A673 (cell line): Measurements from ENCODE around the gene LMBR1. TPM values are rescaled to one million over a fixed set of nuclear protein-coding genes. Genes with fewer than 3 reads are reported as not detected.

Experiments
- BruUV-seq: library from RNA; stranded (reverse); fragments of 400-500 nt; replicated peaks from 2 replicates; lab custom pipeline; 2021; lab: Mats Ljungman, UMichigan
- CTCF ChIA-PET: fragments of 300-600 bp; sonication (Branson Sonifier 250); formaldehyde crosslinking; loops from one replicate; lab custom pipeline; 2022; ENCODE audit warnings: antibody characterized with exemption; lab: Charles Lee
- POLR2A ChIA-PET: fragments of 300-600 bp; sonication (Branson Sonifier 250); formaldehyde crosslinking; loops from one replicate; lab custom pipeline; 2022; ENCODE audit warnings: antibody characterized with exemption; ENCODE audit not compliant: low non-redundant PET; lab: Charles Lee
- DNase-seq: peaks from one replicate; pipeline ENCODE4 v3.0.0-alpha.2; 2015; ENCODE audit warnings: low spot score
- H3K27ac ChIP-seq: fragments of 200-600 bp; sonication (generic); 2 replicates; pipeline ENCODE4 v1.5.1; 2016; ENCODE audit warnings: mixed run types, low read depth, mild to moderate bottlenecking, mixed read lengths, antibody characterized with exemption, low read length; ENCODE audit not compliant: poor library complexity, severe bottlenecking
- H3K27me3 ChIP-seq: fragments of 200-600 bp; sonication (generic); replicated peaks from 2 replicates; pipeline ENCODE4 v1.6.1; 2017; ENCODE audit warnings: mixed run types, low read depth, mild to moderate bottlenecking, mixed read lengths, antibody characterized with exemption, low read length; ENCODE audit not compliant: insufficient read depth, poor library complexity
- H3K36me3 ChIP-seq: fragments of 200-600 bp; sonication (generic); 2 replicates; pipeline ENCODE4 v1.6.1; 2016; ENCODE audit warnings: mixed run types, mild to moderate bottlenecking, mixed read lengths, antibody characterized with exemption, low read length; ENCODE audit not compliant: insufficient read depth, poor library complexity, severe bottlenecking
- H3K4me1 ChIP-seq: fragments of 200-600 bp; sonication (generic); 2 replicates; pipeline ENCODE4 v1.6.1; 2017; ENCODE audit warnings: mixed run types, mild to moderate bottlenecking, mixed read lengths, antibody characterized with exemption, low read length; ENCODE audit not compliant: insufficient read depth, poor library complexity, severe bottlenecking
- H3K4me3 ChIP-seq: fragments of 200-600 bp; sonication (generic); 2 replicates; pipeline ENCODE4 v1.5.1; 2016; ENCODE audit warnings: low read depth, mixed run types, mild to moderate bottlenecking, mixed read lengths, low read length; ENCODE audit not compliant: poor library complexity, severe bottlenecking
- H3K9me3 ChIP-seq: fragments of 200-600 bp; sonication (generic); 2 replicates; pipeline ENCODE4 v1.6.1; 2016; ENCODE audit warnings: mixed run types, low read depth, mild to moderate bottlenecking, mixed read lengths, antibody characterized with exemption, low read length; ENCODE audit not compliant: poor library complexity, severe bottlenecking
- EZH2 ChIP-seq: fragments of 200-600 bp; sonication (generic); IDR thresholded peaks from 2 replicates; pipeline ENCODE4 v1.6.1; 2017; ENCODE audit warnings: borderline replicate concordance, low read depth, mild to moderate bottlenecking, mixed read lengths, antibody characterized with exemption, low read length; ENCODE audit not compliant: poor library complexity, severe bottlenecking
- intact Hi-C: fragments of 100-400 bp; cut with micrococcal nuclease; formaldehyde crosslinking; loops from one replicate; pipeline ENCODE4 v1.10.0; 2022; ENCODE audit not compliant: unreplicated experiment
- total RNA-seq: library from RNA; stranded (reverse); gene quantifications from 2 replicates; pipeline ENCODE4 v1.2.3, GENCODE V29; 2021
- TF ChIP-seq, protein P1 (sequence below): fragments of 300-800, 200-600 bp; sonication (generic); conservative IDR thresholded peaks from 2 replicates; pipeline ENCODE4 v1.5.1; 2017; ENCODE audit warnings: low read depth, mild to moderate bottlenecking, antibody characterized with exemption, low read length, moderate library complexity, mixed read lengths

Gene LMBR1
- total RNA-seq, 1 experiment from 2014 or later = 50.7 TPM

DNA sequence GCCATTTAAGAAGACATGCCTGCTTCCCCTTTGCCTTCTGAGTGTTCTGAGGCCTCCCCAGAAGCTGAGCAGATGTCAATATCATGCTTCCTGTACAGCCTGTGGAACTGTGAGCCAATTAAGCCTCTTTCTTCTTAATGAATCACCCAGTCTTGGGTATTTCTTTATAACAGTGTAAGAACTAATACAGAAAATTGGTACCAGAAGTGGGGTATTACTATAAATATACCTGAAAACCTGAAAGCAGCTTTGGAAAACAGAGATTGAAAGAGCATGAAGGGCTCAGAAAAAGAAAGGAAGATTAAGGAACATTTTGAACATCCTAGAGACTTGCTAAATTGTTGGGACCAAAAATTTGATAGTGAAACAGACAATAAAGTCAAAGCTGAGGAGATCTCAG lies 264.4 kb downstream of the LMBR1 start:
- TF ChIP-seq EZH2 = no peak
- TF ChIP-seq, protein P1, sequence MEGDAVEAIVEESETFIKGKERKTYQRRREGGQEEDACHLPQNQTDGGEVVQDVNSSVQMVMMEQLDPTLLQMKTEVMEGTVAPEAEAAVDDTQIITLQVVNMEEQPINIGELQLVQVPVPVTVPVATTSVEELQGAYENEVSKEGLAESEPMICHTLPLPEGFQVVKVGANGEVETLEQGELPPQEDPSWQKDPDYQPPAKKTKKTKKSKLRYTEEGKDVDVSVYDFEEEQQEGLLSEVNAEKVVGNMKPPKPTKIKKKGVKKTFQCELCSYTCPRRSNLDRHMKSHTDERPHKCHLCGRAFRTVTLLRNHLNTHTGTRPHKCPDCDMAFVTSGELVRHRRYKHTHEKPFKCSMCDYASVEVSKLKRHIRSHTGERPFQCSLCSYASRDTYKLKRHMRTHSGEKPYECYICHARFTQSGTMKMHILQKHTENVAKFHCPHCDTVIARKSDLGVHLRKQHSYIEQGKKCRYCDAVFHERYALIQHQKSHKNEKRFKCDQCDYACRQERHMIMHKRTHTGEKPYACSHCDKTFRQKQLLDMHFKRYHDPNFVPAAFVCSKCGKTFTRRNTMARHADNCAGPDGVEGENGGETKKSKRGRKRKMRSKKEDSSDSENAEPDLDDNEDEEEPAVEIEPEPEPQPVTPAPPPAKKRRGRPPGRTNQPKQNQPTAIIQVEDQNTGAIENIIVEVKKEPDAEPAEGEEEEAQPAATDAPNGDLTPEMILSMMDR = no peak
- POLR2A ChIA-PET = no interaction called here
- H3K27ac ChIP-seq = no peak overlapping the region
- H3K27me3 ChIP-seq = no peaks in the 10 kb centered on the region
- CTCF ChIA-PET = no interaction called here
- H3K4me3 ChIP-seq = no peak overlapping the region
- intact Hi-C loops = no loop called here
- no peak for DNase-seq
- H3K36me3 ChIP-seq = no peaks in the 10 kb centered on the region
- no peaks in the 10 kb centered on the region for H3K4me1 ChIP-seq
- H3K9me3 ChIP-seq = peaks cover 14% of the 10 kb centered on the region
- BruUV-seq = no TSS peak

Other genes starting within 250 kb of the LMBR1 start
- gene NOM1, start 56.5 kb upstream of the LMBR1 start, total RNA-seq = 34.1 and 34.8 TPM in 2 replicates
- gene MNX1, start 117.5 kb upstream of the LMBR1 start, total RNA-seq = 0.13 TPM in 1 of 2 replicates, not detected in the other
- 66.4 and 77.9 TPM in 2 replicates for gene UBE3C, start 245.7 kb upstream of the LMBR1 start, total RNA-seq